ENCODE data around the gene CATSPER4. TPM values are rescaled to one million over a fixed set of nuclear protein-coding genes. Genes with fewer than 3 reads are reported as not detected.
A peak's percentile ranks its signal among the peaks of the same experiment; 100 is the strongest.

CATSPER4 gene
- total and polyA plus RNA-seq, 2 of the 13 experiments (the other 11 are each of a cell fraction or from before 2014, with no cell fraction given), result not detected

DNA sequence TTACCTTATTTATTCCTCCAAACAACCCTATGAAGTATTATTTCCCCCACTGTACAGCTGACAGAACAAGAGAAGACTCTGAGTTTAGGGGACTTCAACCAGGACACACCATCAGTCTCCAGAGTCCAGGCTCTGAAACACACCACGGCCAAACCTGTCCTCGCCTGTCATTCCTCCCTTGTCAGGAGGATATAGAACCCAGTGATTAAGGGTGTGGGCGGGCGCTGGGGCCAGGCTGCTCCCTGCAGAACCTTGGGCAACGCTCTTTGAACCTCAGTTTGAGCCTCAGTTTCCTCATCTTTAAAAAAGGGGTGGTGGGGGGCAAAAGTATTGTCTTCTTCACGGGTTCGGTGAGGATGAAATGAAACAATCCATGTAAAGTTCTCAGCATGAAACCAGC lies 34.2 kb downstream of the CATSPER4 start:
- 22% methylated on average over 7 of the region's 7 CpGs for WGBS (ENCODE audit: low lambda C conversion rate)
- ChIA-PET POLR2A (interaction anchor here (1.2 to 3.5 kb wide), 6 partner anchors 10 to 201 kb away, joined by 3 to 50 read pairs (median 5); partner anchors contain the start of genes CATSPER4, CEP85, CNKSR1 and ZNF593), CTCF (ENCODE audit: low intra/inter-chr PET ratio, low total read pairs) (no interaction called here)
- peaks cover 36% of the 10 kb centered on the region for H3K4me1 ChIP-seq (ENCODE audit: insufficient read depth, low read length)
- ATAC-seq (peak; percentile 40; the same call in 2 of the 3 replicates), DNase-seq (ENCODE audit: low spot score) (no peak), FAIRE-seq (no peak)
- peak overlapping the region; percentile 100 for H3K4me2 ChIP-seq (ENCODE audit: low read depth, low read length)
- no peak overlapping the region for H3K27ac ChIP-seq (ENCODE audit: extremely low read length, insufficient read depth, low read length)
- no peaks in the 10 kb centered on the region for H3K79me2 ChIP-seq (ENCODE audit: insufficient read depth, low read length)
- H3K36me3 ChIP-seq (replicated peaks in 1 of 2; ENCODE audit: control insufficient read depth in 1 of 2, insufficient read depth in 2 of 2, low read length in 2 of 2), result no peaks in the 10 kb centered on the region
- H3K9me3 ChIP-seq (ENCODE audit: low read length), result no peaks in the 10 kb centered on the region
- H3K4me3 ChIP-seq (replicated peaks in 1 of 3; ENCODE audit: insufficient read depth in 1 of 3, low read depth in 2 of 3, low read length in 3 of 3), result peak overlapping the region; percentile 72 to 81 (median 74); a peak in 5 of 6 replicates
- no peak overlapping the region for H2AFZ ChIP-seq (ENCODE audit: low read length)
- H3K9ac ChIP-seq (ENCODE audit: insufficient read depth, low read depth, low read length), result no peak overlapping the region
- in situ Hi-C loops (cut with HindIII; ENCODE audit: extremely low pct_ligation_motif_present, low pct_unique_long_range_greater_than_20kb), result no loop called here
- BruUV-seq (replicated peaks), result TSS peak; percentile 84
- no peaks in the 10 kb centered on the region; a peak in 2 of 5 replicates for H3K27me3 ChIP-seq (ENCODE audit: control insufficient read depth in 1 of 2, insufficient read depth in 2 of 2, low read length in 2 of 2)
- intact Hi-C loops (cut with micrococcal nuclease; ENCODE audit: unreplicated experiment), result loop anchor here (1.0 kb wide), 1 partner anchor 9 kb away; no protein-coding TSS in a partner anchor
- H4K20me1 ChIP-seq (ENCODE audit: insufficient read depth, low read length), result no peaks in the 10 kb centered on the region
- TF ChIP-seq MED13 (CRISPR knock-in tag; IDR thresholded peaks at IDR 0.05), result 0 out of 2 replicates have a peak, but pooled peaks have one; percentile 12
- no peak for TF ChIP-seq NR2F6 (IDR thresholded peaks at IDR 0.05)
- TF ChIP-seq NR2F6 (CRISPR knock-in tag; IDR thresholded peaks at IDR 0.05), result no peak

DNA sequence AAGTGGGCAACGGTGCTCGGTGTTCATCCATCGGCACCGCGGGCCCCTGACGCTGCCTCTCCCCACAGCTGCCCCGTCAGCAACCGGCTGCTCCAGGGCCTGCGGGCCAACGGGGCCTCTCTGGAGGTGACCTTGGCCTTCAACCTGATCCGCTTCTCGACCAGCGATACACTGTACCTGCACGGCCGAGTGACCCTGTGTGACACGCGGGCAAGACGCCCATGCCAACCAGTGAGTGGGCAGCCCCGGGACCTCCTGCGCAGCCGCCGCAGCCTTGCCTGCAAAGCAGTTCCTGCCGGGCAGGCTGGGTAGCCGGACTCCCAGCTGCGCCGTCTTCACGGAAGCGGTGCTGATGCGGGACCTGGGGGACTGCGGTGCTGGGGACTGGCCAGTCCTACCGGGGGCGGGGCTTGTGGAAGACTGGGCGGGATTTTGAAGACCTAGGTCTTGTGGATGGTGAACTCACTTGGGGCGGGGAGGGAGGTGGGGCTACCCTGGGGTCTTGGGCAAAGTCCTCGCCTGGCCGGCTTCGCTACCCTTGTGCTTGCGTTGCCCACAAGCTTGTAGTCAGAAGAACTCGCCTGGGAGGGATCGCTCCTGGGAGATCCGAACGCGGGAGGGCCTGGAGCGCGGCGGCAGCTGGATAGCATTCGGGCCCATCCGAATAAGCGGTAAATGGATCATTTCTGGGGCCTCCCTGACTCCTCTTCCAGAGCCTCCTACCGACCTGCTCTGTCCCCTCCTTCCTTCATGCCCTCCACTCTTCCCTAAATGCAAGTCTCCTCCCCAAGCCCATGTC lies 34.8 kb downstream of the CATSPER4 start:
- H3K9ac ChIP-seq (ENCODE audit: insufficient read depth, low read depth, low read length), result peak overlapping the region; percentile 66
- intact Hi-C loops (cut with micrococcal nuclease; ENCODE audit: unreplicated experiment), result loop anchor here (1.0 kb wide), 1 partner anchor 8 kb away; no protein-coding TSS in a partner anchor
- 0 out of 2 replicates have a peak, but pooled peaks have one; percentile 28 for TF ChIP-seq FOXO1 (CRISPR knock-in tag; IDR thresholded peaks at IDR 0.05)
- no peak for TF ChIP-seq SP2 (CRISPR knock-in tag; IDR thresholded peaks at IDR 0.05)
- TF ChIP-seq KDM6A (CRISPR knock-in tag; IDR thresholded peaks at IDR 0.05; ENCODE audit: low read depth), result 0 out of 2 replicates have a peak, but pooled peaks have one; percentile 29
- TF ChIP-seq, protein P1, sequence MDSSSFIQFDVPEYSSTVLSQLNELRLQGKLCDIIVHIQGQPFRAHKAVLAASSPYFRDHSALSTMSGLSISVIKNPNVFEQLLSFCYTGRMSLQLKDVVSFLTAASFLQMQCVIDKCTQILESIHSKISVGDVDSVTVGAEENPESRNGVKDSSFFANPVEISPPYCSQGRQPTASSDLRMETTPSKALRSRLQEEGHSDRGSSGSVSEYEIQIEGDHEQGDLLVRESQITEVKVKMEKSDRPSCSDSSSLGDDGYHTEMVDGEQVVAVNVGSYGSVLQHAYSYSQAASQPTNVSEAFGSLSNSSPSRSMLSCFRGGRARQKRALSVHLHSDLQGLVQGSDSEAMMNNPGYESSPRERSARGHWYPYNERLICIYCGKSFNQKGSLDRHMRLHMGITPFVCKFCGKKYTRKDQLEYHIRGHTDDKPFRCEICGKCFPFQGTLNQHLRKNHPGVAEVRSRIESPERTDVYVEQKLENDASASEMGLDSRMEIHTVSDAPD (CRISPR knock-in tag; IDR thresholded peaks at IDR 0.05), result no peak
- peak; percentile 64 for TF ChIP-seq ZNF574 (CRISPR knock-in tag; IDR thresholded peaks at IDR 0.05)
- TF ChIP-seq ZNF260 (CRISPR knock-in tag; IDR thresholded peaks at IDR 0.05; ENCODE audit: borderline replicate concordance, low read depth), result no peak
- no peak for TF ChIP-seq NFATC3 (CRISPR knock-in tag; IDR thresholded peaks at IDR 0.05)
- TF ChIP-seq ZFP62 (CRISPR knock-in tag; IDR thresholded peaks at IDR 0.05), result no peak
- no peak for TF ChIP-seq FOXK2 (IDR thresholded peaks at IDR 0.05)
- TF ChIP-seq CENPX (CRISPR knock-in tag; IDR thresholded peaks at IDR 0.05), result no peak
- TF ChIP-seq SRSF1 (optimal IDR thresholded peaks at IDR 0.05; ENCODE audit: low read depth, low read length), result peak; percentile 80

More for the DNA sequence above, 34.8 kb downstream of the CATSPER4 start:
- Histone ChIP-seq H3K27me3 (ENCODE audit: control insufficient read depth in 1 of 2, insufficient read depth in 2 of 2, low read length in 2 of 2) (no peaks in the 10 kb centered on the region; a peak in 2 of 5 replicates), H3K4me2 (ENCODE audit: low read depth, low read length) (peak overlapping the region; percentile 100), H3K27ac (ENCODE audit: extremely low read length, insufficient read depth, low read length) (no peak overlapping the region), H4K20me1 (ENCODE audit: insufficient read depth, low read length) (no peaks in the 10 kb centered on the region), H2AFZ (ENCODE audit: low read length) (peak overlapping the region; percentile 69), H3K79me2 (ENCODE audit: insufficient read depth, low read length) (no peaks in the 10 kb centered on the region), H3K36me3 (replicated peaks in 1 of 2; ENCODE audit: control insufficient read depth in 1 of 2, insufficient read depth in 2 of 2, low read length in 2 of 2) (no peaks in the 10 kb centered on the region), H3K4me1 (ENCODE audit: insufficient read depth, low read length) (peaks cover 36% of the 10 kb centered on the region), H3K4me3 (replicated peaks in 1 of 3; ENCODE audit: insufficient read depth in 1 of 3, low read depth in 2 of 3, low read length in 3 of 3) (peak overlapping the region; percentile 72 to 81 (median 74)), H3K9me3 (ENCODE audit: low read length) (no peaks in the 10 kb centered on the region)
- ATAC-seq, result peak; percentile 95
- WGBS (ENCODE audit: low lambda C conversion rate), result under 1% methylated on average over 15 of the region's 50 CpGs
- FAIRE-seq, result peak; percentile 79
- ChIA-PET CTCF (ENCODE audit: low intra/inter-chr PET ratio, low total read pairs) (no interaction called here), POLR2A (interaction anchor here (1.0 to 3.5 kb wide), 7 partner anchors 10 to 202 kb away, joined by 3 to 50 read pairs (median 5); partner anchors contain the start of genes CATSPER4, CEP85, CNKSR1 and ZNF593)
- in situ Hi-C loops (cut with HindIII; ENCODE audit: extremely low pct_ligation_motif_present, low pct_unique_long_range_greater_than_20kb), result no loop called here
- BruUV-seq (replicated peaks), result no TSS peak
- peak; percentile 84 for DNase-seq (ENCODE audit: low spot score)
